ENCODE measurements around the gene PSMD13. TPM values are rescaled to one million over a fixed set of nuclear protein-coding genes. Genes with fewer than 3 reads are reported as not detected.

Gene PSMD13
- total RNA-seq, 1 experiment from 2014 or later, result 141 TPM

DNA sequence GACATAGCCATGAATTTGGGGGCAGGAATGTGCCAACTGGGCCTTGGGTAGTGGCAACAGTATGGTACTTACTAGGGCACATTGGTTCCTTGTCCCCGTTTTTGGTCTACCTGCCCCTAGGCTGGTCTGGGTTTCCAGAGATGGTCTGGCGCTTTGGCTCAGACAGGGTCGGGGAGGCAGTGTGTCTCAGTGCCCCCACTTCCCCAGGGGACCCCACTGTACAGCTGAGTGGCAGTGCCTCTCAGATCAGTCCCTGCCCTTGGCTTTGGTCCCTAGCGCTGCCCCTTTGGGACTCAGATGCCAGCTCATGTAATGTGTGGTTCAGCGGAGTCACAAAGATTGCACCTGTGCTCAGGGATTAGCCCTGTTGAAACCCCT is 26.0 kb upstream of the PSMD13 start:
- H3K18ac ChIP-seq (ENCODE audit: insufficient read length, low read depth, low read length), result no peak overlapping the region
- no peak overlapping the region for H3K14ac ChIP-seq (ENCODE audit: insufficient read depth, low read length)
- no peak overlapping the region for H3K23ac ChIP-seq (ENCODE audit: insufficient read length, low read depth, low read length)
- H3K4me3 Mint-ChIP-seq, result peak overlapping the region in 1 of 2 experiments; percentile 97; a peak in 1 of 5 replicates
- H3K4me1 ChIP-seq (ENCODE audit: insufficient read depth, low read length), result no peaks in the 10 kb centered on the region; the same call in 1 of the 2 replicates
- peaks cover 5 to 17% of the 10 kb centered on the region in 2 experiments for H3K4me1 Mint-ChIP-seq
- no peak overlapping the region for H3K56ac ChIP-seq (ENCODE audit: insufficient read length, low read depth, low read length)
- H4K8ac ChIP-seq (replicated peaks; ENCODE audit: insufficient read length, low read depth, low read length), result no peak overlapping the region
- no peak overlapping the region for H2BK120ac ChIP-seq (ENCODE audit: low read depth, low read length, poor library complexity, severe bottlenecking)
- H2BK20ac ChIP-seq (ENCODE audit: low read depth, low read length, poor library complexity, severe bottlenecking), result no peak overlapping the region
- H3K27ac ChIP-seq (ENCODE audit: insufficient read length, low read depth, low read length), result no peak overlapping the region
- no CpG with 5 or more reads among the region's 5 CpGs for WGBS (ENCODE audit: extremely low coverage, insufficient read length, low lambda C conversion rate)
- no peak for DNase-seq
- no peak overlapping the region for H2AK5ac ChIP-seq (ENCODE audit: insufficient read length, low read length)
- no peaks in the 10 kb centered on the region for H3K27me3 ChIP-seq (ENCODE audit: insufficient read depth, low read length)
- H3K9ac ChIP-seq (ENCODE audit: extremely low read depth, insufficient read length, low read length), result no peak overlapping the region
- peaks cover 28 to 63% (median 62%) of the 10 kb centered on the region in 3 experiments for H3K36me3 Mint-ChIP-seq (ENCODE audit: insufficient read depth in 1 of 3, low read depth in 3 of 3)
- H3K9me3 ChIP-seq (ENCODE audit: control insufficient read depth, low read depth, low read length), result no peaks in the 10 kb centered on the region
- no peak overlapping the region for H4K5ac ChIP-seq (ENCODE audit: insufficient read length, low read depth, low read length)
- no peak overlapping the region for H3K4ac ChIP-seq (ENCODE audit: low read depth, low read length)
- H3K79me2 ChIP-seq (ENCODE audit: insufficient read depth, low read length), result no peaks in the 10 kb centered on the region; the same call in 1 of the 2 replicates
- H3K23me2 ChIP-seq (ENCODE audit: insufficient read length, low read depth, low read length, poor library complexity, severe bottlenecking), result peaks cover 21% of the 10 kb centered on the region
- H3K27me3 Mint-ChIP-seq (ENCODE audit: low read depth), result no peaks in the 10 kb centered on the region
- no peak overlapping the region for H2BK15ac ChIP-seq (ENCODE audit: low read depth, low read length)
- no peak overlapping the region for H4K91ac ChIP-seq (ENCODE audit: insufficient read length, low read depth, low read length)
- H3K4me2 ChIP-seq (ENCODE audit: insufficient read depth, insufficient read length, low read length), result no peak overlapping the region
- H3T11ph ChIP-seq (ENCODE audit: low read length), result no peak overlapping the region
- no peak overlapping the region for H2BK5ac ChIP-seq (ENCODE audit: insufficient read length, low read length)
- no peak overlapping the region for H2BK12ac ChIP-seq (ENCODE audit: insufficient read length, low read depth, low read length)
- TF ChIP-seq, protein P1, sequence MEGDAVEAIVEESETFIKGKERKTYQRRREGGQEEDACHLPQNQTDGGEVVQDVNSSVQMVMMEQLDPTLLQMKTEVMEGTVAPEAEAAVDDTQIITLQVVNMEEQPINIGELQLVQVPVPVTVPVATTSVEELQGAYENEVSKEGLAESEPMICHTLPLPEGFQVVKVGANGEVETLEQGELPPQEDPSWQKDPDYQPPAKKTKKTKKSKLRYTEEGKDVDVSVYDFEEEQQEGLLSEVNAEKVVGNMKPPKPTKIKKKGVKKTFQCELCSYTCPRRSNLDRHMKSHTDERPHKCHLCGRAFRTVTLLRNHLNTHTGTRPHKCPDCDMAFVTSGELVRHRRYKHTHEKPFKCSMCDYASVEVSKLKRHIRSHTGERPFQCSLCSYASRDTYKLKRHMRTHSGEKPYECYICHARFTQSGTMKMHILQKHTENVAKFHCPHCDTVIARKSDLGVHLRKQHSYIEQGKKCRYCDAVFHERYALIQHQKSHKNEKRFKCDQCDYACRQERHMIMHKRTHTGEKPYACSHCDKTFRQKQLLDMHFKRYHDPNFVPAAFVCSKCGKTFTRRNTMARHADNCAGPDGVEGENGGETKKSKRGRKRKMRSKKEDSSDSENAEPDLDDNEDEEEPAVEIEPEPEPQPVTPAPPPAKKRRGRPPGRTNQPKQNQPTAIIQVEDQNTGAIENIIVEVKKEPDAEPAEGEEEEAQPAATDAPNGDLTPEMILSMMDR (conservative IDR thresholded peaks at IDR 0.05), result no peak
- H3K79me1 ChIP-seq (ENCODE audit: insufficient read depth, low read depth, low read length, poor library complexity, severe bottlenecking), result peaks cover 5% of the 10 kb centered on the region
- no peak overlapping the region for H2AFZ ChIP-seq (ENCODE audit: low read length)
- H4K20me1 ChIP-seq (ENCODE audit: control insufficient read depth, insufficient read depth, insufficient read length), result no peaks in the 10 kb centered on the region
- no peak overlapping the region for H3K27ac Mint-ChIP-seq
- H3K9me3 Mint-ChIP-seq, result no peaks in the 10 kb centered on the region

Measured in H9 (cell line).